A549 (cell line): ENCODE data around the gene ARFRP1. TPM values are rescaled to one million over a fixed set of nuclear protein-coding genes. Genes with fewer than 3 reads are reported as not detected.

Experiments
- ATAC-seq, 2 experiments: fragments of 200-7000 bp in 1 of 2; fragments of >200 bp in 1 of 2; cut with Nextera tagmentation in 1 of 2; cut with Tn5 transposase in 1 of 2; 3 replicates each; pipeline versions ENCODE4 v1.8.0 to v1.9.1; 2018 to 2020; ENCODE audit warnings: mild to moderate bottlenecking in 1 of 2, moderate library complexity in 1 of 2
- CTCF ChIA-PET: fragments of 300-600 bp; sonication (Branson Sonifier 250); formaldehyde crosslinking; extraction: SDS; loops from one replicate; lab custom pipeline; 2021; ENCODE audit warnings: antibody characterized with exemption, inconsistent platforms; lab: Yijun Ruan, JAX
- POLR2A ChIA-PET: fragments of 350-600 bp; formaldehyde crosslinking; extraction: SDS; loops from one replicate; lab custom pipeline; 2021; ENCODE audit warnings: antibody characterized with exemption, inconsistent platforms; lab: Yijun Ruan, JAX
- DNase-seq, 2 experiments: peaks; one replicate each; pipeline versions ENCODE4 v3.0.0 to v3.0.0-alpha.2; 2011 to 2016; ENCODE audit warnings: low read depth in 1 of 2, low spot score in 1 of 2
- FAIRE-seq: peaks from 2 replicates; lab custom pipeline; 2011; peaks lifted over from hg19 to GRCh38; lab: Jason Lieb, UNC
- H3K27ac ChIP-seq, 2 experiments: fragments of >200 bp; sonication (Bioruptor Twin); formaldehyde crosslinking; 3 replicates each; pipeline ENCODE4 v1.5.1; 2016 to 2017
- H3K4me1 ChIP-seq: fragments of >200 bp; sonication (Bioruptor Twin); formaldehyde crosslinking; 3 replicates; pipeline ENCODE4 v1.6.1; 2016
- H3K4me2 ChIP-seq: fragments of >200 bp; sonication (Bioruptor Twin); formaldehyde crosslinking; 3 replicates; pipeline ENCODE4 v1.6.1; 2016
- H3K4me3 ChIP-seq: fragments of >200 bp; sonication (Bioruptor Twin); formaldehyde crosslinking; 3 replicates; pipeline ENCODE4 v1.5.1; 2016
- H3K9me3 ChIP-seq: fragments of >200 bp; sonication (Bioruptor Twin); formaldehyde crosslinking; 3 replicates; pipeline ENCODE4 v1.6.1; 2016
- BHLHE40 ChIP-seq: IDR thresholded peaks from 2 replicates; pipeline ENCODE4 v1.6.1; 2012; ENCODE audit warnings: low read depth, low read length, inconsistent platforms
- CBX2 ChIP-seq: fragments of 200-600 bp; sonication (generic); IDR thresholded peaks from 2 replicates; pipeline ENCODE4 v1.6.1; 2016; ENCODE audit warnings: low read depth, mild to moderate bottlenecking, borderline replicate concordance
- CHD4 ChIP-seq: fragments of 200-600 bp; sonication (generic); IDR thresholded peaks from 2 replicates; pipeline ENCODE4 v1.6.1; 2016; ENCODE audit warnings: antibody characterized with exemption, mild to moderate bottlenecking, borderline replicate concordance
- ELK1 ChIP-seq: fragments of 150-350 bp; IDR thresholded peaks from 2 replicates; pipeline ENCODE4 v1.6.1; 2014; ENCODE audit warnings: low read depth, mild to moderate bottlenecking, low read length
- GATA3 ChIP-seq: IDR thresholded peaks from 2 replicates; pipeline ENCODE4 v1.6.1; 2012; ENCODE audit warnings: borderline replicate concordance
- HES2 ChIP-seq: fragments of >200 bp; sonication (Bioruptor Twin); formaldehyde crosslinking; IDR thresholded peaks from 2 replicates; pipeline ENCODE4 v1.6.1; 2016
- HOXB5 ChIP-seq: fragments of 250-450 bp; sonication (Bioruptor Pico); IDR thresholded peaks from 2 replicates; pipeline ENCODE4 v1.5.0; 2020; ENCODE audit warnings: mild to moderate bottlenecking, moderate library complexity
- JUNB ChIP-seq: fragments of >200 bp; sonication (Bioruptor Twin); formaldehyde crosslinking; IDR thresholded peaks from 2 replicates; pipeline ENCODE4 v1.6.1; 2016
- MAX ChIP-seq: IDR thresholded peaks from 2 replicates; pipeline ENCODE4 v1.6.1; 2012
- MYC ChIP-seq: IDR thresholded peaks from 2 replicates; pipeline ENCODE4 v1.6.1; 2012; ENCODE audit warnings: mild to moderate bottlenecking, inconsistent platforms, low read length, improper control_type of control experiment, borderline replicate concordance
- NR3C1 ChIP-seq: fragments of >200 bp; sonication (Bioruptor Twin); formaldehyde crosslinking; IDR thresholded peaks from 3 replicates; pipeline ENCODE4 v1.6.1; 2017
- POLR2A ChIP-seq: IDR thresholded peaks from 2 replicates; pipeline ENCODE4 v1.6.1; 2012; ENCODE audit warnings: mild to moderate bottlenecking, low read length
- RAD21 ChIP-seq, 2 experiments: fragments of >200 bp in 1 of 2; sonication (Bioruptor Twin) in 1 of 2; formaldehyde crosslinking in 1 of 2; IDR thresholded peaks in 1 of 2; conservative IDR thresholded peaks in 1 of 2; 2 replicates in 1 of 2; 3 replicates in 1 of 2; pipeline ENCODE4 v1.6.1; 2012 to 2018; ENCODE audit warnings: inconsistent platforms in 1 of 2
- RCOR1 ChIP-seq: fragments of 150-350 bp; IDR thresholded peaks from 2 replicates; pipeline ENCODE4 v1.6.1; 2014; ENCODE audit warnings: antibody characterized with exemption, low read length, low read depth
- RFX5 ChIP-seq: fragments of 450-650 bp; IDR thresholded peaks from 2 replicates; pipeline ENCODE4 v1.7.1; 2014; ENCODE audit warnings: antibody characterized with exemption, mild to moderate bottlenecking, moderate library complexity
- RNF2 ChIP-seq: fragments of 200-600 bp; sonication (generic); IDR thresholded peaks from 2 replicates; pipeline ENCODE4 v1.6.1; 2016; ENCODE audit warnings: low read depth, mild to moderate bottlenecking, antibody characterized with exemption, moderate library complexity, borderline replicate concordance
- USF2 ChIP-seq: fragments of 450-650 bp; IDR thresholded peaks from 2 replicates; pipeline ENCODE4 v1.6.1; 2014; ENCODE audit warnings: antibody characterized with exemption
- ZFP36 ChIP-seq: fragments of 450-650 bp; IDR thresholded peaks from 2 replicates; pipeline ENCODE4 v1.6.1; 2014; ENCODE audit warnings: borderline replicate concordance; ENCODE audit not compliant: partially characterized antibody
- ZNF302 ChIP-seq: fragments of 250-450 bp; sonication (Bioruptor Pico); IDR thresholded peaks from 2 replicates; pipeline ENCODE4 v1.9.0; 2021; ENCODE audit warnings: inconsistent platforms, mild to moderate bottlenecking, moderate library complexity
- WGBS: methylation state at CpG from one replicate; pipeline ENCODE4 v1.1.6; 2017; ENCODE audit errors: missing lambda C conversion rate; 5-methylcytosine and 5-hydroxymethylcytosine counted together
- polyA plus RNA-seq, 4 experiments: library from polyadenylated mRNA; depleted of rRNA in 3 of 4; stranded (reverse); fragments of >200 nt; fragmentation: RNase III in 1 of 4; extraction: RNeasy Plus Mini Kit Qiagen cat#74134 plus additional on column Dnase treatment in 1 of 4; gene quantifications; 2 replicates in 3 of 4; 3 replicates in 1 of 4; pipeline ENCODE4 v1.2.3, GENCODE V29; 2011 to 2017

Gene ARFRP1
- polyA plus RNA-seq, 2 of the 4 experiments (the other 2 are of a cell fraction) = 25.1 to 29.7 TPM

- Histone ChIP-seq H3K4me3 (no peak overlapping the region), H3K27ac (no peak overlapping the region), H3K4me2 (no peak overlapping the region), H3K4me1 (peaks cover 17% of the 10 kb centered on the region), H3K9me3 (no peaks in the 10 kb centered on the region)
- DNase-seq = no peak
- FAIRE-seq = no peak
- CTCF ChIA-PET = interaction anchor here (1.0 to 2.0 kb wide), 4 partner anchors 26 to 231 kb away, joined by 3 to 4 read pairs (median 4); no protein-coding TSS in a partner anchor
- 89% methylated on average over 30 of the region's 31 CpGs for WGBS
- no peak for ATAC-seq
- POLR2A ChIA-PET = no interaction called here
- TF ChIP-seq ZNF302 (CRISPR knock-in tag) (no peak), JUNB (no peak), BHLHE40 (no peak), CHD4 (no peak), GATA3 (no peak), CBX2 (no peak), MAX (no peak)
Observed at GRCh38 chr20:63743210-63743970, 35.6 kb upstream of the ARFRP1 start.

- TF ChIP-seq CBX2 (no peak), HES2 (no peak), RCOR1 (no peak), ELK1 (no peak), ZFP36 (no peak), RFX5 (no peak), MYC (no peak), NR3C1 (no peak), HOXB5 (CRISPR knock-in tag) (no peak), RAD21 (conservative IDR thresholded peaks at IDR 0.05 in 1 of 2, IDR thresholded peaks at IDR 0.05 in 1 of 2) (no peak), JUNB (no peak), USF2 (no peak), POLR2A (no peak), RNF2 (no peak)
- TF ChIP-seq, all 56 proteins: peak for 0
- H3K27ac ChIP-seq = peak overlapping the region in 1 of 2 experiments; percentile 93; a peak in 2 of 6 replicates
- POLR2A ChIA-PET = no interaction called here
Observed at GRCh38 chr20:63742381-63743024, 34.7 kb upstream of the ARFRP1 start.

More at GRCh38 chr20:63742381-63743024, 34.7 kb upstream of the ARFRP1 start:
- Histone ChIP-seq H3K4me2 (no peak overlapping the region; the same call in 2 of the 3 replicates), H3K4me3 (no peak overlapping the region), H3K4me1 (peaks cover 17% of the 10 kb centered on the region), H3K9me3 (no peaks in the 10 kb centered on the region)
- 87% methylated on average over 27 of the region's 37 CpGs for WGBS
- no peak for DNase-seq
- CTCF ChIA-PET = interaction anchor here (1.0 to 2.2 kb wide), 7 partner anchors 9 to 232 kb away, joined by 3 to 12 read pairs (median 4); no protein-coding TSS in a partner anchor
- no peak for FAIRE-seq
- ATAC-seq = no peak
